HG02981 (cell line): ENCODE measurements around the gene CACNA1C.

Experiments
- ATAC-seq: cut with Tn5 transposase; IDR thresholded peaks from one replicate; pipeline ENCODE4 v1.9.1; 2021; ENCODE audit warnings: mild to moderate bottlenecking, moderate library complexity; ENCODE audit not compliant: unreplicated experiment

The CACNA1C gene

DNA sequence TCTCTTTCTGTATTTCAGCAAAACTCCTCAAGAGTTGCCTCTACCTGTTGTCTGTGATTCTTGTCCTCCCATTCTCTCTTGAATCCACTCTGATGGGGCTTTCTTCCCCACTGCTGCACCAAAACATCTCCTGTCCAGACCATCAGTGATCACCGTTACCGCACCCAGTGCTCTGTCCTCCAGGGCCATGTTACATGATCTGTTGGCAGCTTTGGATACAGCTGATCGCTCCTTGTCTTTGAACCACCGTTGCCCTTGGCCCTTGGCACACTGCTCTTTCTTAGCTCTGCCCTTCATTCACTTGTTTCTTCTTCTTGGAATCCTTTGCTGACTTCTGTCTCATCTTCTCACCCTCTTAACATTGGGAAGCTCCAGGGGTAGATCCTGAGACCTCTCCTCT lies 408.3 kb downstream of the CACNA1C start:
- ATAC-seq, result no peak

DNA sequence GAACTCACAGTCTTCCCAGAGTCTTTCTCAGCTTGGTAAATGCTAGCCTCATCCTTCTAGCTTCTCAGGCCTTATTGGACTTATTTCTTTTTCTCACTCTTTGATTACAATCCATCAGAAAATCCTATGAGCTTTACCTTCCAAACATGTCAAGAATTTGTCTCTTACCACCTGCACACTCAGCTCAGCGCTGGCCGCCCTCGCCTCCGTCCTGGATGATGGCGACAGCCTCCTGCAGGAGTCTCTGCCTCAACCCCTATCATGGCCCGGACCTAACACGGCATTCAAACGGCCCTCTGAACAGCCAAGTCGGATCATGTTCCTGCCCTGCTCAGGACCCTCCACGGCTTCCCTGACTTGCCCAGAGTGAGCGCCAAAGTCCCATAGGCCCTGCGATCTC lies 408.9 kb downstream of the CACNA1C start:
- no peak for ATAC-seq

DNA sequence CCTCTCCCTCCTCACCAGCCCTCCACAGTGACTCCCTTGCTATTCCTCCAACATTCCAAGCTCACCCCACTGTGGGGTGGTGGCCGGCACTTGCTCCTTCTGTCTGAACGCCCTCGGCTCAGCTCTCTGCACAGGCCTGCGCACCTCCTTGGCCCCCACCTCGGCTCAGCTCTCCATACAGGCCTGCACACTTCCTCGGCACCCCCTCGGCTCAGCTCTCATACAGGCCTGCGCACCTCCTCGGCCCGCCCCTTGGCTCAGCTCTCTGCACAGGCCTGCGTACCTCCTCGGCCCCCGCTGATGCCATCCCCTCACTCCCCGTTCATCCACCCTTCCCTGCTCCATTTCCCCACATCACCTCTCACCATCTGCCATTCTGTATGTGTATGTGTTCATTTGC lies 409.3 kb downstream of the CACNA1C start:
- ATAC-seq, result no peak

DNA sequence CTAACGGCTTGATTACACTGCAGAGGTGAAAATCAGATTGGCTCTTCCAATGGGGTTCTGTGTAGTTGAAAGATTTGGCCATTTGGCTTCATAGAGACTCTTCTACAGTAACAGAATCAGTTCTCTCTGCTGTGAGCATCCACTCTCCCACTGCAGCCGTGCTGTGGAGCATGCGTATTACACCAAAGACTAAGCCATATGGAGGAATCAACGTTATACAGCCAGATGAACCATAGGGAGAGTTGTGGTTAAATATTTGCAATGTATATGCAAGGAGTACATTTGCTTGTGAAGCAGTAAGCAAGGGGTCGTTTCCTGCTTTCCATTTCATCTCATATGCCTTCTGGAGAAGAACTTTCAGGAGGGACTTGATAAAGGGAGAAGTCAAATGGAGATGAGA lies 410.9 kb downstream of the CACNA1C start:
- no peak for ATAC-seq

DNA sequence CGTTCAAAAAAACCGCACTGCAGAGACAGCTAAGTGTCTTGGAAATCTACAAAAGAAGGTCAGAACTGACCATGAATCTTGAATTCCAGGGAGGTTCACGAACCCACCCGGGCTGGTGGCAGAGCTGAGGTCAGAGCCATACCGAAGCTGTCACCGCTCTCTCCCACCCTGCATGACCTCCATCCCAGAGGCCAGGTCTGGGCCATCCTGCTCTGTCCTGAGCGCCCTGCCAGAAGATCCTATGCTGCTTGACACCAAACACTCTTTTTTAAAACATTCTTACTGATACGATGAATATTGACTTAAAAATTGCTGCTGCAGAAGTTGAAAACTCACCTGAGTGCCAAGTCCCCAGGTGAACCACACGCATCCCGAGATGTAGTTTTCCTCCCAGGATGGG lies 412.9 kb downstream of the CACNA1C start:
- ATAC-seq, result no peak

DNA sequence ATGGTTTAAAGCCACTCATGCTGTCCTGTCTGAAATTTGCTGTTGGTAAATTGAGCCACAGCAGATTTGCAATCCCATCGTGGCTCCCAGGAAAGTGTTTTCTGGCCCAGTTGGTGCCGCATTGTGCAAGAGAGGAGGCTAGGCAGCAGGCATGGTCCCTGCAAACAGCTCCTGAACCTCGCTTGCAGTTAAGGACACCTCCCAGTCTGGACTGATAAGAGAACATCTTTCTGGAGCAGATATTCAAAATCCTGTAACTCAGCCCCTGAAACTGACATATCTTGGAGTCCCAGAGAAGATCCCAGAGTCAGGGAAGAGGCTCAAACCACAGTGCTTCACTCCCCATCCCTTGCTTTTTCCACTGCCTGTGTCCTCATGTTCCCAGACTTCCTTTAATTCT lies 413.4 kb downstream of the CACNA1C start:
- ATAC-seq, result no peak

DNA sequence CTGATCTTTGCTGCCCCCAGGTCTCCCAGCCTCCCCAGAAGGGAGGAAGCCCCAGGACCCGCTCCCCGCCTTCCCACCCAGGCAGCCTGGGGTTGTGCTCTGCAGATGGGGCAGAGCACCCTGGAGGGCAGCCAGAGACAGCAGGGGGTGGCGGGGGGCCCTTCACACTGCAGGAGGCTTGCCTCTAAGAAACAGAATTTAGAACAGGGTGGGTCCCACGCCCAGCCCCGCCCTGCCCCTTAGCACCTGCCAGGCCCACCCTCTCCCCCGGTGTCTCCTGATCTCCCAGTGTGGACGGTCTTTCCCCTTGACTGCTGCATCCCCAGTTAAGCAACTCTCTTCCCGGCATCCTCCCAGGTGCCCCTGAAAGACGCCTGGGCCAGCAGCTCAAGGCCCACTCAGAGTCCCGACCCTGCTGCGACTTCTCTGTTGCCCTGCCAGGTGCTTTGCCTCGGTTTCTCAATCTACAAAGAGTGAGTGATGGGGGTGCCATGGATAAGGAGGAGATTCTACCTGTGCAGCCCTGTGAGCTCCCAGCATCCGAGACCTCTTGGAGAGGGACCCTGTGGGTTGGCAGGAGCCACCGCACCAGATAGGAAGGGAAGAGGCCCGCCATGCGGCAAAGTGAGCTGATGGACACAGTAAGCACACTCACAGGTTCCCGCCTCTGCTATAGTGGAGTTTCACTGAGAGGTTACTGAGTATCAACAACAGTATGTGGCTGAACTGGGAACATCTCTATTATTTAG lies 414.8 kb downstream of the CACNA1C start:
- ATAC-seq, result no peak

DNA sequence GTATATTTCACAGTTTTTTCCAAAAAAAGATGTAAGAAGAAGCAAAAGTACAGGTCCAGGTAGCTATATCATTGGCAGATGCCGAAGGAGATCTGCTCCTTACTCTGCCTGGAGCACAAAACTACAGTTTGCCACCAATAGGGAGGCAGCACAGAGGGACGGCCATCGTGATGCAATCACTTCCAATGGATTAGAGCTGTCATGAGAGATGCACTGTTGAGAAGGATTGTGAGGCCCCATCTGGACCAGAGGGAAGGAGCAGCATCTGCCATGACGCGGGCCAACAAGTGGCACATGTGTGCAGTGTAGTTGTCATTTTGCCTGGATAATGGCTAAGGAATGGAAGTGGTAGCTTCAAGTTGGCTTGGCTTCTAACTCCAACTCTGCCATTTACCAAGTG lies 423.2 kb downstream of the CACNA1C start:
- no peak for ATAC-seq

DNA sequence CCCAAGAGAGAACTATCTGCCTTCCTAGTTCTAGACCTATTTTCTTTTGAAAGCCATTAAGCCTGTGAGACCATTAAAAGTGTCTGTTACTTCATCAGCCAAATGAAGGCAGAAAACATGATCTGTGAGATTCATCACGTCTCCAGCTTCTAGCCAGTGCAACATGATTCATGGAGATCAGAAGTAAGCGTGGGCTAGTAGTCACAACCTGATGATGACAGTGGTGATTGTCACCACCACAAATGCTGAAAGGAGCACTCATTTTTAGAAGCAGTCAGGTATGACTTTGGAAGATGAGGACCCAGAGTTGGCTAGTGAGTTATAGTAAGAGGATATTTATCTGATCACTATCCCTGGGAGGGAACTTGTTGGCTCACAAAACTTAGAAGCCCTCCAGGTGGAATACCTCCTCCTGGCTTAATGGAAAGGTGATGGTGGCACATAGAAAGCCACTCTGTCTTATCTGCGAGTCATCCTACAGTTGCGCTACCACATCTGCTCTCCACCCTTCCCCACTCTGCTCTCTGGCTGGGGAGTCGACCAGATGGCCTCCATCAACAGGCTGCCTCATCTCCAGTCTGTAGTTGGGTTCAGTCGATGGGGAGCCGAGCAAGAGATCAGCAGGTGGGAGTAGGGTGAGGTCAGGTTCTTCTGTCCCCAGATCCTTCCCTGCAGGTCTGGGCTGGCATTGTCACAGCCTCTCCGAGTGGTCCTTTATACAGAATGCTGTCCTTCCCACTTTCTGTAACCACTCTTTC lies 424.4 kb downstream of the CACNA1C start:
- no peak for ATAC-seq

DNA sequence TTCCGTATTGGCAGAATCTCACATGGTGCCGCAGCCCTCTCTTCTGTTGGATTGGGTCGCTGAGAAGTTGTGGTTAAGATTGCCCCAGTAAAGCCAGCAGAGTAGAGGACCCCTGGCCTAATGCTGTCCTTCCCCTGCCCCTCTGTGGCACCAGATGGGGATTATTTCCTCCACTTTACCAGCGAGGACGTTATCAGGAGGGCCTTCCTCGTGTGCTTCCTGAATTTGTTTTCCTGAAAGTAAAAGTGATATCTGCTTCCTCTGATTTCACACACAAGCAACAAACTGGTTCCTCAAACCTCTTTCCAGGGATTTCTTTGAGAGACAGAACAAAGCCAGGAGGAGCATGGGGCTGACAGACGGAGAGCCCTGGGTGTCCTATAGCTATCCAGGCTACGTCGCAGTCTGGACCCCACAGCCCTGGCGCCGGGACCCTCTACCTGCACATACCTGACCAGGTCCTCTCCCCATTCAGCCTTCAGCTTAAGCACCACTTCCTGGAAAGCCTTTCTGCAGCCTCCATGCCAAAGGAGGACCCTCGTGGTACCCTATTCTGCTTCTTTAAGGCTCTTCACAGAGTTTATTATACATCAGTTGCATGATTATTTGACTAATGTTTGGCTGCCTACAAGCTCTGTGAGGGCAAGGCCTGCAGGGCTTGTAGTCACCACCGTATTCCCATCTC lies 427.2 kb downstream of the CACNA1C start:
- no peak for ATAC-seq

DNA sequence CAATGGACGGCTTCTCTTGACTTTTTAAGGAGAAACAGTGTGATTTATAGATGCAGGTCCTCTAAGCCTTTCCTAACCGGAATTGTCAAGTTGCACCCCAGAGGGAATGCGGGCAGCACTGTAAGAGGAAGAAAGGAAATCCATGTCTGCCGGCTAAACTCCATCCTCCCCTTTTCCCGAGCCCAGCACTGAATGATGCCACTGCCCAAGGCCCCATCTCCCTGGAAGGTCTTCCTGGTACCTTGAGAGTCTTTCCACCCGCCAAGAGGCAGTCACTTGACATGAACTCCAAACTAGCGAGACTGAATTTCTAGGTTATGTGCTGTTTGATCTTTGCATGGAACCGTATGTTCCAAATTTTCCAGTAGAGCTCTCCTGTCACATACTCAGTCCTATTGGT lies 428.6 kb downstream of the CACNA1C start:
- no peak for ATAC-seq

DNA sequence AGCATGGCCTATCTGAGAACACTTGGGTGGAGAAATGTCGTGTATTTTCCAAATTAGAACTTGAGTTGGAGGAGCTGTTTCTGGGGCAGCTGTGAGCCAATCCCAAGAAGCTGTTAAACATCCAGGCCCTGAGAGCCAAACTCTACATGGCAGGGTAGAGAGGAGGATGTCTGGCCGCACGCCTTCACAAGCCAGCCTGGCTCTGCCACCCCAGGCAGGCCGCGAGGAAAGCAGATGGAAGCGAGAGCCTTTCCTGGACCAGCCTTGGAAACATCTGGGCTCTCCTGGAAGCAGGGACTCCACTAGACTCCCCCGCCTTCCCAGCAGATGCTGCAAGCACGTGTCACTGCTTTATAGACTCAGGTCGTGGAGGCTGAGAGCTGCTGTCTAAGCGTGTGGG lies 429.2 kb downstream of the CACNA1C start:
- no peak for ATAC-seq

DNA sequence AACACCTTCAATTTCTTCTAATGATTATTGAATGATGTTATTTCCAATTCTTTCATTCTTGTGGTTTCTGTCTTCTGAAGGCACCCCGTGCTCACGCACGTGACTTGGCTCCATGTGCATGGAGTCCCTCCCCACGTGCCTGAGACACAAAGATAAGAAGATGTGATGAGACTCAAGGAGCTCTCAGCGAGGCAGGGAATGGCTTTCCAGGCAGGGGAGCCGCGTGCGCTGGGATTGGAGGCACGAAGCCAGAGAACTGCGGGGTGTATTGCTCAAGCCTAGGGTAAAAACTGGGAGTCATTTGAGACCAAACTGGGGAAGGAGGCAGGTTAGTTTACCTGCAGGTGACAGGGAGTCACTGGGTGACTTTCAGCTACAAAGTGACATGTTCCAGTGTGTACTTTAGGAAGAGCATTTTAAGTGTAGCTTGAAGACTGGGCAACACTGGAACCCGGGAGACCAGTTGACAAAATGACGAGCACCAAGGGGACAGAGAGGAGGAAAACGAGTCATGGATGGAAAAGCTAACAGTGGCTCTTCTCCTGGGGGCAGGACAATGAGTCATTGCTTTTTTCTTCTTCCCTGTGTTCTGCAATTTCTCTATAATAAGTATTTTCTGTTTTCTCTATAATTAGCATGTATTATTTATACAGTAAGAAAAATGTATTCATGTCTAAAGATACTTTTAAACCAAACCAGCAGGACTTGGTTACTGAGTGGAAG lies 430.3 kb downstream of the CACNA1C start:
- ATAC-seq, result no peak

DNA sequence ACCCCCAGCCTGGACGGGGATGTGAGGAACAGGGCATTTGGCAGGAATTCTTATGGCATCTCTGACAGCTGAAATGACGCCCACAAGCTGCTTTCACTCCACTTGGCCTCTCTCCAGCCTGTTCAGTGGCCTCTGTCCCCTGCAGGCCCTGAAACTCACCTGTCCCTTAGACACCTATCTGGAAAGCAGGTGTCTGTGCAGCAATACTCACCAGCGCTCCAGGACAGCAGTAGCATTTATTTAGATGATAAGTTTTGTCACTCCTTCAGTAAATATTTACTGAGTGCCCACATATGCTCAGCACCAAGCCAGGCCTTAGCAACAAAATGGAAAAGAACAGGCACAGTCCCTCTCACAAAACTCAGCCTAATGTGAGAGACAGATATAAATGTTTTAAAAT lies 430.9 kb downstream of the CACNA1C start:
- ATAC-seq, result no peak

DNA sequence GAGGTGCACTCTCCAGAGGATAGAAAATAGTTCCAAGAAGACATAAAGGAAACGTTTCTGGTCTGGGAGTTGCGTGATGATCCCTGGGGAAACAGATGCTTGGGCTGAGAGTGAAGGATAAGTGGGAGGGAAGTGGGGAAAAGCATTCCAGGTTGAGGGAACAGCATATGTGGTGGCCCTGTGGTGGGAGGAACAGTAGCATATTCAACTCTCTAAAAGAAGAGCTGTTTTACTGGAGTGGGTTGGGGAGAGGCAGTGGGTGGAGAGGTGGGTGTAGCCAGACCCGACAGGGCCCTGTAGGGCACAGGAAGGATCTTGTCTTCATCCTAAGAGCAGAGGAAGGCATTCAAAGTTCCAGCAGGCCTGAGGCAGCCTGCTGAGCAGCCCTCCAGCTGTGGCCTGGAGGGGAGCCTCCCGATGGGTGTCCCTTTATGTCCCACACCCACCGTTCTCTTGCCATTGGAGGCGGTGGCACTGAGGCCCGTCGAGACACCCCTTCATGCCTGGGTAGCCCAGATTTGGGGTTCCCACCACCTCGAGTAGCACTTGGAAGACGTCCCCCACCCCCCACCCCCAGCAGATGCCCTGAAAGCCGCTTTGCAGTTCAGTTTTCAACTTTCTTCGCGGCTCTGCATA lies 431.5 kb downstream of the CACNA1C start:
- ATAC-seq, result no peak

DNA sequence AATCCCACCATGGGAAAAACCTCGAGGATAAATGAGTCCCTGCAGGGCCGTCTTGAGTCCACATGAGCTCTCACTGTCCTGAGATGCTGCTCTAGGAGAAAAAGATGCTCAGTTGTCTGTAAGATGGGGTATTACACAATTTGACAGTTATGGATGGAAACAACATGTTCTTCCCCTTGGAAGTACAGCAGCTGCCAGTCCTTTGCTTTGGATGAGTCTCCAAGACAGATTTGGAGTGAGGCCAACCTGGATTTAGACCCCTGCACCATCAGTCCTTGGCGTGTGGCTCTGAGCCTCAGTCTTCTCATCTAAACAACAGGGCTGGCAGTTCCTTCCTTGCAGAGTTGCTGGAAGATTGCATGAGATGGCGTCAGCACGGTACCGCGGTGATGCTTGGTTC lies 432.9 kb downstream of the CACNA1C start:
- no peak for ATAC-seq

DNA sequence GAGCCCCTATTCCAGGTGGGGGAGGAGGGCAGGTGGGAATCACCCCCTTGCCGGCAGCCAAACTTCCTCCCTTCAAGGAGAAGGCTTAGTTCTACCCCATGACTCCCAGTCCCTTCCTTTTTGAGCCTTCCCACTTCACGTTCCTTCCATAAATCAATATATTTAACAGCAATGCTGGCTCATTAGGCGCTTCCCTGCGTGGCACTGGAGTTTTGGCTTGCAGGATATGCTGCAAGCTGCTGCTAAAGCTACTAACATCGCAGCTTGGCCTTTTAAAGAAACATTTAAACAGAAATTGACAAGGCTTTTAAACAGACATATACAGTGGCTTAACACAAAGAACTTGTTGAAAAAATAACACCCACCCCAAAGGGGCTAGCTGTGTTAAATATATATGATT lies 434.0 kb downstream of the CACNA1C start:
- no peak for ATAC-seq

DNA sequence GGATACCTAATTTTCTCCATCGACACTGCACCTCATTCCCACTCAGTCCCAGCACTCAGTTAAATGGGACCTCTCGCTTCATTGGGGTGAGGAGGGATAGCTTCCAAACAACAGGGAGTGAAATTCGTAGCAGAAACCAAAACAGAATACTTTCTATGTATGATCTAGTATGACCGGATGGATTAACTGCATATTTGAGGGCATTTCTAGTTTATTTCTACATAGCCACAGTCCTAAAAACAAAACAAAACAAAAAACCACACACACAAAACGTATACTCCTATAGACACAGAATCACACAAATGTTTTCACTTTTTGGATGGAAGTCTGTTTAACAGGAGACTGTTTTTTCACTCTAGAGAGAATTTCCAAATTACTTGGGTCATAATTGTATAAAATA lies 434.5 kb downstream of the CACNA1C start:
- no peak for ATAC-seq

DNA sequence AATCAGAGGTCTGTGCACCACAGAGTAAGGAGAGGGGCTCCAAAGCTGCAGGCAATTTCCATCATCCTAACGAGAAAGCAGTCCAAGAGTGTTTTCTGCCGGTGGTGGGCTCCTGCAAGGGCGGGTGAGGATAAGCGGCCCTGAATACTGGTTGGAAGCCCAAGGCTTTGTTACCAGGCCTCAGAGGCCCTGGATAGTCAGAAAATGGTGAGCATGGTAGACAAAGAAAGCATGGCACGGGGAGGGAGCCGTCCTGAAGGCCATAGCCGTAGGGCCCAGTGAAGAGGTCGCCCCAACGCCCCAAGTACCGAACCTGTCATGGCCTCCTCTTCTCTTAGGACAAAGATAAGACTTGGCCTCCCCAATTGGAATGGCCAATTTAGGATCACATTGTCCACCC lies 435.3 kb downstream of the CACNA1C start:
- ATAC-seq, result no peak

DNA sequence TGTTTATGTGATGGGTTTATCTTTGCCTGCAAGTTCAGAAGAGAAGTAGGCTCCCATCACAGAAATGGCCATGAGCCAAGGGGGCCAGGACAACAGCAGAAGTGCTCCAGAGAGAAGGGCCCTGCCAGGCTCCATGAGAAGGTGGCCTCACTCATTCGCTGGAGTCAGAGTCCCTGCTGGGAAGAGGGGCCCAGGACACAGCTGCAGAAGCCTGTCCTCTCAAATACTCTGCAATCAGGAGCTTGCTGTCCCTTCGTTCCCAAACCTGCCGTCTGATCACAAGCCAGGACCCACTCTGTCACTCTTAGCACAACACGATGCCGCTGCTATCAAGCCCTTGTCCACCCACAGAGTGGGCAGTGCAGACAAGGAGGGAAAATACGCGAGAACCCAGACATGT lies 435.8 kb downstream of the CACNA1C start:
- no peak for ATAC-seq

DNA sequence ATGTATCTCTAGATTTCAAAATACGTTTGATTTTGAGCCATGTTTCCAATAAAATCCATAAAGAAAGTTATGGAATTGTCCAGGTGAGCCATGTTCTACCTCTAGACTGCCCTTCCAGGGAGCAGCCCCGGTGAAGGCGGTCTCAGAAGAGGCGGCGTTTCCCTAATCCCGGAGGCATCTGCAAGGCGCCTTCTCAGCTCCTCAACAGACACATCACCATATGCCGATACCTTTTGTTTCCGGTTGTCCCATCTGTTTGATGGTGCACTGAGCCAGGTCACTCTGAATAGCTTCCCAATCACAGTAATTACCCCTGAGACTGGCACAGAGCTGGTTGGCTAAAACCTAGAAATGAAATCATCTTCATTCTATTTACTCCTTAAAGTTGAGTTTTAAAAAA lies 436.5 kb downstream of the CACNA1C start:
- ATAC-seq, result no peak
